ENCODE results near the gene MYO1D. TPM values are rescaled to one million over a fixed set of nuclear protein-coding genes. Genes with fewer than 3 reads are reported as not detected.

Gene MYO1D
- total RNA-seq, 1 experiment from 2014 or later, result 35.7 TPM

GRCh38 chr17:32493571-32493970 lies 383.4 kb downstream of the MYO1D start:
- ATAC-seq, result no peak
- H3K79me2 ChIP-seq (ENCODE audit: insufficient read depth, low read length), result no peaks in the 10 kb centered on the region
- no TSS peak for BruUV-seq (replicated peaks)
- H3K4me2 ChIP-seq (ENCODE audit: low read length), result no peak overlapping the region
- H3K9ac ChIP-seq (ENCODE audit: low read length), result no peak overlapping the region
- H3K4me3 ChIP-seq (replicated peaks in 1 of 2; ENCODE audit: low read depth in 1 of 2, low read length in 2 of 2), result no peak overlapping the region
- ChIA-PET RAD21 (ENCODE audit: low non-redundant PET in 1 of 2, low total read pairs in 2 of 2, uncharacterized antibody in 2 of 2, unreplicated experiment in 2 of 2) (no interaction called here), POLR2A (no interaction called here), CTCF (no interaction called here)
- no peak for TF ChIP-seq YY1 (IDR thresholded peaks at IDR 0.05; ENCODE audit: extremely low read depth, insufficient replicate concordance, low read depth, low read length)
- no peak for TF ChIP-seq FOSL1 (IDR thresholded peaks at IDR 0.05; ENCODE audit: low read depth)
- no peak for TF ChIP-seq MAX (IDR thresholded peaks at IDR 0.05)
- no peaks in the 10 kb centered on the region; a peak in 1 of 4 replicates for H3K36me3 ChIP-seq (ENCODE audit: control insufficient read depth in 1 of 2, insufficient read depth in 2 of 2, low read length in 2 of 2)
- no peak overlapping the region for H3K27ac ChIP-seq (ENCODE audit: low read depth, low read length)
- H2AFZ ChIP-seq (ENCODE audit: low read depth, low read length, poor library complexity, severe bottlenecking), result no peak overlapping the region
- peaks cover 18 to 44% of the 10 kb centered on the region in 2 experiments for H3K4me1 ChIP-seq (ENCODE audit: control insufficient read depth in 1 of 2, insufficient read depth in 2 of 2, low read length in 2 of 2)
- no peaks in the 10 kb centered on the region for H3K9me2 ChIP-seq (ENCODE audit: insufficient read depth)
- no peaks in the 10 kb centered on the region for H3K27me3 ChIP-seq (ENCODE audit: insufficient read depth, low read length)
- H3K9me3 ChIP-seq (ENCODE audit: control insufficient read depth in 1 of 2, insufficient read depth in 1 of 2, low read depth in 1 of 2, low read length in 2 of 2), result no peaks in the 10 kb centered on the region
- no peak for DNase-seq (ENCODE audit: low read depth, low spot score)
- intact Hi-C loops (cut with micrococcal nuclease), result no loop called here
- H4K20me1 ChIP-seq (ENCODE audit: insufficient read depth), result no peaks in the 10 kb centered on the region

GRCh38 chr17:32492648-32493289 lies 384.2 kb downstream of the MYO1D start:
- Histone ChIP-seq H3K27me3 (ENCODE audit: insufficient read depth, low read length) (no peaks in the 10 kb centered on the region), H4K20me1 (ENCODE audit: insufficient read depth) (no peaks in the 10 kb centered on the region), H2AFZ (ENCODE audit: low read depth, low read length, poor library complexity, severe bottlenecking) (no peak overlapping the region), H3K27ac (ENCODE audit: low read depth, low read length) (no peak overlapping the region), H3K36me3 (ENCODE audit: control insufficient read depth in 1 of 2, insufficient read depth in 2 of 2, low read length in 2 of 2) (no peaks in the 10 kb centered on the region; a peak in 1 of 4 replicates), H3K4me2 (ENCODE audit: low read length) (no peak overlapping the region), H3K79me2 (ENCODE audit: insufficient read depth, low read length) (no peaks in the 10 kb centered on the region), H3K9me3 (ENCODE audit: control insufficient read depth in 1 of 2, insufficient read depth in 1 of 2, low read depth in 1 of 2, low read length in 2 of 2) (no peaks in the 10 kb centered on the region), H3K4me3 (replicated peaks in 1 of 2; ENCODE audit: low read depth in 1 of 2, low read length in 2 of 2) (no peak overlapping the region), H3K9me2 (ENCODE audit: insufficient read depth) (no peaks in the 10 kb centered on the region), H3K9ac (ENCODE audit: low read length) (no peak overlapping the region), H3K4me1 (ENCODE audit: control insufficient read depth in 1 of 2, insufficient read depth in 2 of 2, low read length in 2 of 2) (peaks cover 12 to 40% of the 10 kb centered on the region in 2 experiments)
- CTCF ChIA-PET, result interaction anchor here (0.9 kb wide), 1 partner anchor 30 kb away, joined by 3 read pairs; no protein-coding TSS in a partner anchor
- BruUV-seq (replicated peaks), result TSS peak; percentile 66
- DNase-seq (ENCODE audit: low read depth, low spot score), result no peak
- POLR2A ChIA-PET, result no interaction called here
- intact Hi-C loops (cut with micrococcal nuclease), result no loop called here
- no peak for ATAC-seq
- RAD21 ChIA-PET (ENCODE audit: low non-redundant PET in 1 of 2, low total read pairs in 2 of 2, uncharacterized antibody in 2 of 2, unreplicated experiment in 2 of 2), result no interaction called here
- TF ChIP-seq EZH2phosphoT487 (IDR thresholded peaks at IDR 0.05; ENCODE audit: borderline replicate concordance) (no peak), CEBPB (IDR thresholded peaks at IDR 0.05; ENCODE audit: low read depth) (no peak), CTCF (IDR thresholded peaks at IDR 0.05 in 2 of 3, conservative IDR thresholded peaks at IDR 0.05 in 1 of 3; ENCODE audit: borderline replicate concordance in 1 of 3, insufficient read depth in 1 of 3, low read depth in 2 of 3, low read length in 2 of 3) (no peak), POLR2AphosphoS5 (IDR thresholded peaks at IDR 0.05; ENCODE audit: low read depth, low read length) (no peak), ZFX (IDR thresholded peaks at IDR 0.05) (no peak), POLR2A (IDR thresholded peaks at IDR 0.05; ENCODE audit: borderline replicate concordance, extremely low read depth, insufficient read depth, insufficient read length) (no peak), SRF (IDR thresholded peaks at IDR 0.05; ENCODE audit: low read depth) (no peak), RAD21 (IDR thresholded peaks at IDR 0.05; ENCODE audit: low read depth) (no peak), SIN3A (IDR thresholded peaks at IDR 0.05; ENCODE audit: low read depth) (no peak), JUND (IDR thresholded peaks at IDR 0.05) (no peak), ZNF274 (IDR thresholded peaks at IDR 0.05; ENCODE audit: low read depth, low read length) (no peak), REST (IDR thresholded peaks at IDR 0.05; ENCODE audit: low read depth) (no peak), MAX (IDR thresholded peaks at IDR 0.05) (no peak), SP1 (IDR thresholded peaks at IDR 0.05; ENCODE audit: low read depth) (no peak)

Data from HCT116 (cell line).